HG03558 (cell line): ENCODE measurements around the gene FRMD4A.

Experiments used
- ATAC-seq: cut with Tn5 transposase; IDR thresholded peaks from one replicate; pipeline ENCODE4 v1.9.1; 2021; ENCODE audit warnings: moderate number of reproducible peaks; ENCODE audit not compliant: unreplicated experiment; ENCODE audit errors: extremely low read depth

FRMD4A gene

DNA sequence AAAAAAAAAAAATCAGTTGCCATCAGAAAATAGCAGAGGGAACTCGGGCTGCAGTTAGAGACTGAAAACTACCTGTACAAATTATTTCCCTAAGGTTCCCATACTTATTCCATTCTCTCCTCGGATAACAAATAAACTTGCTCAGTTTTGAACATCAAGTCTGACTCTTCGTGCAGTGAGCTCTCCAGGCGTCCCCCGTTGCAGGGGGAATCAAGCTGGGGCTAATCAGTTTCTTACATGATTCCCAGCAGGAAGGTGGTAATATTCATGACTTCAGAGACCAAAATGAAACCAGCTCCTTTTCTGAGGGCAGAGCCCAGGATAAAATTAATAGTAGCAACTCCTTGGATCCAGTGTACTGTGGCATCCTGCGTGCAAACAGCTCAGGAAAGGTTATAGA is 135.3 kb downstream of the FRMD4A start:
- ATAC-seq: no peak

DNA sequence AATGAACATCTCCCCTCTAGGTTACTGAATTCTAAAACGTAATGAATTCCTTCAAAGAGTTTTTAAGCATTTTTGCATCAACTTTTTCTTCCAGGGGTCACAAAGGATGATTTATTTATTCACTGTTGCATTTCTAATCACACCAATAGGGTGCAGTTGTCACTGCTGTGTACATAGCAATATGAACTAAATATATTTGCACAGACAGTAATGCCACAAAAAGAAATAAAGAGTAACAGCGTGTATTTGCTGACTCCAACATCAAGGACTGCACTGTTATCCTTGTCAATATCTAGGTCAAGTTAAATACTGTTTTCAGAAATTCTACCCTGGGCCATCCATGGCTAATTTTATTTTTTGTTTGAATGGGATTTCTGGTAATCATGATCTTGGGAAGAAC is 138.0 kb downstream of the FRMD4A start:
- ATAC-seq: no peak

DNA sequence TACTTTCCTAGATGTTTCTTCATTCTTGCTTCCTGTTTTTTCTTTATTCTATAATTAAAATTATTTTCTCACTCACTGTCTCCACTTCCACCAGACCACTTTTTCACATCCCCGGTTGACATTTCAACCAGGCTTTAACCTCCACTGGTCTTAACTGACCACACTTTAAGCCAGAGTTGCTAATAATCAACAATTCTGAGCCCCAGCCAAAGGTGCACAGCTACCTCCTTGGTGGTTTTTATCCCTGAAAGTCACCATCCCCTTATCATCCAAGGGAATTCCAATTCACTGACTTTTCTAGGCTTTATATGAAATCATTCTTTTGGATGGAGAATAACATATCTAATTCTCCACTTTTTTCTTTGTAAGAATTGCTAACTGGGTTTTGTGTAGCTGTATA is 138.9 kb downstream of the FRMD4A start:
- ATAC-seq: no peak

- ATAC-seq: no peak
These were observed 139.3 kb downstream of the FRMD4A start for GRCh38 chr10:14191407-14191806.

GRCh38 chr10:14190702-14191101 is 140.0 kb downstream of the FRMD4A start:
- no peak for ATAC-seq

DNA sequence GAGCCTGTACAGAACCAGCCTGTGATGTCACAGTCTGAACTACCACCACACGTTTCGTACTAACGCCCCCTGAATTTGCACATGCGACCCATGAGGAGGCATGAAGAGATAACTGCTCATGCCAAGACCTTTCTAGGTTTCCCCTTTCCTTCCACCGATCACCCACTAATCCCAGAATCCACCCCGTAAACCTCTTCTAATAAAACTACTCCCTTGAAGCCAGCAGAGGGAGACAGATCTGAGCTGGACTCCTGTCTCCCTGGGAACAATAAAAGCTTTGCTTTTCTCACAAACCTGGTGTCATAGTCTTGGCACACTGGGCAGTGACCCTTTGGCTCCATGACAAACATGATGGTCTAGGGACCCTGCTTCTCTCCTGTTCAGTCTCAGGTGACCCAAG is 144.5 kb downstream of the FRMD4A start:
- no peak for ATAC-seq

DNA sequence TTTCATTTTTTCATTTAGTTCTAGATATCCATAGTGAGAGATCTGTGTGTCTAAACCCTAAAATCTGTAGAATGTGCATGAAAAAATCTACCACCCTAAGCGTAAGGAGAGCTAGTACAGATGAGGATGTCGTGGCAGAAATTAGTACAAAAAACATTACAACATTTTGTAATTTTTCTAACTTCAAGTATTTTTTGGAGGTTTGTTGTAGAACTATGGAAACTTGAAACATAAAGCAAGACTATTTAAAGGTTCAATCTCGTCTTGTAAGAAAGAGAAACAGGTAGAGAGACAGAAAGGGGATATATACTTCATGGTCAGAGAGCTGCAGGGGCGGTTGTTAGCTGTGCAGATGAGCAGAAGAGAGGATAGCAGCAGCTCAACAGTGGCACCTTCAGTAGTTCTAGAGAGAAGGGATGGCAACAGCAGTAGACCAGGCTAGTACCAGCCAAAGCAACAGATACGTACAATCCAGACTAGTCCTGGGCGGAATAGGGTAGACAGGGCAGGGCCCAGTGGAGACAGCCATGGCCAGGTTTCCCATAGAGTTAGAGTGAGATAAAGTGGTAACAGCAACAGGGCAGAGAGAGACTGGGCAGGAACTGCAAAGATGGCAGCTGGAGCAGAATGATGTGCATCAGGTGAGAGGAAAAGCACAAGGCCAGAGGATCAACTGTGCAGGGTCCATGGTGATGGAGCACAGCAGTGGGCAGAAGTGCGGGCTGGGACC is 145.2 kb downstream of the FRMD4A start:
- ATAC-seq: peak; percentile 67

GRCh38 chr10:14184841-14185315 is 145.8 kb downstream of the FRMD4A start:
- ATAC-seq: peak; percentile 31

GRCh38 chr10:14182781-14183180 is 147.9 kb downstream of the FRMD4A start:
- no peak for ATAC-seq

GRCh38 chr10:14181567-14181936 is 149.2 kb downstream of the FRMD4A start:
- ATAC-seq: no peak

- no peak for ATAC-seq
These were observed 149.7 kb downstream of the FRMD4A start for GRCh38 chr10:14180911-14181566.

- no peak for ATAC-seq
These were observed 151.5 kb downstream of the FRMD4A start for GRCh38 chr10:14179251-14179650.

- no peak for ATAC-seq
These were observed 156.8 kb downstream of the FRMD4A start for GRCh38 chr10:14173706-14174594.

- ATAC-seq: no peak
These were observed 157.4 kb downstream of the FRMD4A start for GRCh38 chr10:14173391-14173705.

DNA sequence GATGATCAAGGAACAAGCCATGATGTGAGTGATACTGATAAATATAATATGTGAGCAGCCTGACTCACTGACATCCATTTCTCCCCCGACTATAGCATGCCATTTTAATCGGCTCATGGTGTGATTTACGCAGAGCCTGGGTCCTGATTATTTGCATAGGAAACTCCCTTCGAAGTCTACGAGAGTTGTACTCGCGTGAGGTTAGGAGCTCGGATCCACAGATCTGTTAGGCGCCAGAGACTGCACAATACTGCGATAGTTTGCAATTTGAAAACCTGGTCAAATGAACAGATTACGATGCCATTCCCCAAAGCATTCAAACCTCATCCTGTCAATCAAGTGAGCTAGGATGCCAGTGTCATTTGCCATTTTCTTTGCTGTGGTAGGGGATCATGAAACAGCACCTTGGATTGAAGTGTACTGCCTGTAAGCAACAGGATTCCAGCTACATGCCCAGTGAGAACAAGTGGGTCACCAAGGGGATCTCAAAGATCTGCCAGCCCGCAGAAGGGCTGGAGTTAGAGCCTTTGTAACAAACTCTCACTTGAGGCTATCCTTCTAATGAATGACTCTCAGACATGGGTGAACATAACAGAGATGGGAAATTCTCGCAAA is 158.3 kb downstream of the FRMD4A start:
- no peak for ATAC-seq

DNA sequence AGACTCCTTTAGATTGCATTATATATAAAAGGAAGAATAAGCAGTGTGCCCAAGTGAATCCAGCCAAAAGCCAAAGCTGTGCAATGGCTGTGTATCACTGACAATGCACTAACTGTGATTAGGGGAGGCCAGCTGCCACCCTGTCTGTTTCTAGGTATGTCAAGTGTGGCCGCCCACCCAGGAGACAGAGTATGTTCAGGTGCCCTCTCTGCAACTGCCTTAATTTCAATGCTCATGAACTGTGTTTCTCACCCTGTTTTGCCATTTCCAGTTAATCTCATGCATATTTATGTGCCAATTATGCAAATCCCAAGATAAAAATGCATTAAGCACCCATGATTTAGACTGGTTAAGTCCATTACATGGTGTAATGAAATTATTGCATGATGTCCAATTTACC is 159.4 kb downstream of the FRMD4A start:
- ATAC-seq: no peak

DNA sequence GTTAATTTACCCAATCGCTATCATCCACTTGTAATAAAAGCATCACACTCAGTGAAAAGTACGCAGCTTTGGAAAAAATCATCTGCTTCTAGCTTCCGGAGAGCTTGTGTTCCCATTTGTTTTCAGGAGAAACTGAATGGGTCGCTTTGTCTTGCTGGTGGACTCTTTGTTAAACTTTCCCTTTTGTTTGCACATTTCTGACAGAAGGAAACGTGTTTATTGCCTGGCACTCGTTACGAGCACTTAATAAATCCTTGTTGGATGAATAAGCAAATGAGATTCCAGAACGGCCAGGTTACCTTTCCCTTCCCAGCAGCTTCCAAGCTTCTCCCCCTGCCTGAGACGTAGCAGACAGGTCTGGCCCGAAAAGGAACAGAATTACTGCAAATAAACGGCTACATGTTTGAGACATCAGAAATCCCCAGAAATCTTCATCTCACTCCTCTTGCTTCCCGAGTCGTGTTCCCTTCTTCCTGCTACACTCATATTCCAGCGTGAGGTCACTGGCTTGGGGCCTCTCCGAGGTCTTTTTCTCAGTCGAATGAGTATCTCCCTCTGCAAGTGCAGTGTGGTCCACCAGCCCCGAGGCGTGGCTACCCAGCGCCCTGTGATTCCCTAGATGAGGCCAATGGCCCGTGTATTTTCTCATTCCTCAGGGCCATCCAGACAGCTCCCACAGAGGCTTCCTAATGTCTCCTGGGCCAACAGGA is 167.2 kb downstream of the FRMD4A start:
- no peak for ATAC-seq

- ATAC-seq: no peak
These were observed 167.9 kb downstream of the FRMD4A start for GRCh38 chr10:14162629-14163344.

DNA sequence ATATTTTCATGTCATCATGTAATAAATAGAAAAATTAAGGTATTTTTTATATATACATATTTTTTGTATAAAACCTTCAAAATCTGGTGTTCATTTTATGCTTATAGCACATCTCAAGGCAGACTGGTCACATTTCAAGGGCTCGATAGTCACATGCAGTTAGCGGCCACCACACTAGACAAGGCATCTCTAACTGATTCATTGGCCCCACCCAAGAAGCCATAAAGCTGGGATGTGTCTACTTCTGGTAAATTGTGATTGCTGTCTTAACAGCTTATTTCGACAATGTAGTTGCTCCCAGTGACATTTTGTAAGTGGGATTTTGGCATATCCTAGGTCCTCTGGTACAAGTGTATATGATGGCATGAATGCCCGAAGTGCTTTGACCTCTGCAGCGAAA is 168.7 kb downstream of the FRMD4A start:
- ATAC-seq: no peak
